ENCODE results near the gene STX16.

DNA sequence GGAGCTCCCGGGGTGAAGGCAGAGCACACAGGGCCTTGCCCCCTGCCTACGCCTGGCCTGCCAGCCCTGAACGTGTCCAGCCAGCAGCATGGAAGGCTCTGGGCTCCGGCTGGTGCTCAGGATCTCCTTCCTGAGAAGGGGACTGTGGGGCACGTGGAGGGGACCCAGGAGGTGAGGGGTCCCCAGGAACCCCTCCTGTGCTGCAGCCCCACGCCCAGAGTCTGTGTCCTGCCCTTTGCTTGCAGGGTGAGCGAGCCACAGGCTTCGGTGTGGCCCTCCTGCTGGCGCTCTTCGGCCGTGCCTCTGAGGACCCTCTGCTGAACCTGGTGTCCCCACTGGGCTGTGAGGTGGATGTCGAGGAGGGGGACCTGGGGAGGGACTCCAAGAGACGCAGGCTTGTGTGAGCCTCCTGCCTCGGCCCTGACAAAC, 63.9 kb downstream of the STX16 start:
- TF ChIP-seq, protein P1, sequence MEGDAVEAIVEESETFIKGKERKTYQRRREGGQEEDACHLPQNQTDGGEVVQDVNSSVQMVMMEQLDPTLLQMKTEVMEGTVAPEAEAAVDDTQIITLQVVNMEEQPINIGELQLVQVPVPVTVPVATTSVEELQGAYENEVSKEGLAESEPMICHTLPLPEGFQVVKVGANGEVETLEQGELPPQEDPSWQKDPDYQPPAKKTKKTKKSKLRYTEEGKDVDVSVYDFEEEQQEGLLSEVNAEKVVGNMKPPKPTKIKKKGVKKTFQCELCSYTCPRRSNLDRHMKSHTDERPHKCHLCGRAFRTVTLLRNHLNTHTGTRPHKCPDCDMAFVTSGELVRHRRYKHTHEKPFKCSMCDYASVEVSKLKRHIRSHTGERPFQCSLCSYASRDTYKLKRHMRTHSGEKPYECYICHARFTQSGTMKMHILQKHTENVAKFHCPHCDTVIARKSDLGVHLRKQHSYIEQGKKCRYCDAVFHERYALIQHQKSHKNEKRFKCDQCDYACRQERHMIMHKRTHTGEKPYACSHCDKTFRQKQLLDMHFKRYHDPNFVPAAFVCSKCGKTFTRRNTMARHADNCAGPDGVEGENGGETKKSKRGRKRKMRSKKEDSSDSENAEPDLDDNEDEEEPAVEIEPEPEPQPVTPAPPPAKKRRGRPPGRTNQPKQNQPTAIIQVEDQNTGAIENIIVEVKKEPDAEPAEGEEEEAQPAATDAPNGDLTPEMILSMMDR (conservative IDR thresholded peaks at IDR 0.05 in 1 of 2, IDR thresholded peaks at IDR 0.05 in 1 of 2; ENCODE audit: low read depth in 1 of 2, low read length in 2 of 2) = no peak
- TF ChIP-seq EZH2 (IDR thresholded peaks at IDR 0.05; ENCODE audit: low read length, missing control alignments) = no peak
